Activated T-helper 1 cell treated with anti-CD3 and anti-CD28 coated beads, Interleukin-2, amount 50 U/mL, for 16 hours (primary cell): ENCODE measurements around the gene KCNN3.

Experiments
- DNase-seq, 2 donors: peaks; one replicate each; pipeline ENCODE4 v3.0.0-alpha.2; 2020; ENCODE audit warnings: low read depth in 1 of 2, low spot score in 1 of 2

Gene KCNN3

GRCh38 chr1:154774175-154774855 is 95.8 kb downstream of the KCNN3 start:
- no peak for DNase-seq

- no peak for DNase-seq
These were observed 96.5 kb downstream of the KCNN3 start for GRCh38 chr1:154773551-154773950.

- no peak for DNase-seq
These were observed 97.2 kb downstream of the KCNN3 start for GRCh38 chr1:154772606-154773506.

GRCh38 chr1:154772056-154772455 is 98.0 kb downstream of the KCNN3 start:
- no peak for DNase-seq

- DNase-seq: no peak
These were observed 99.0 kb downstream of the KCNN3 start for GRCh38 chr1:154770897-154771594.

- DNase-seq: no peak
These were observed 100.7 kb downstream of the KCNN3 start for GRCh38 chr1:154769193-154769895.

GRCh38 chr1:154768456-154769125 is 101.5 kb downstream of the KCNN3 start:
- no peak for DNase-seq

- no peak for DNase-seq
These were observed 102.5 kb downstream of the KCNN3 start for GRCh38 chr1:154767315-154768240.

GRCh38 chr1:154765970-154766369 is 104.1 kb downstream of the KCNN3 start:
- no peak for DNase-seq

- no peak for DNase-seq
These were observed 105.3 kb downstream of the KCNN3 start for GRCh38 chr1:154764773-154765172.

- no peak for DNase-seq
These were observed 105.9 kb downstream of the KCNN3 start for GRCh38 chr1:154764181-154764580.

- peak; percentile 77 to 80 for DNase-seq
These were observed 109.6 kb downstream of the KCNN3 start for GRCh38 chr1:154760469-154760933.

GRCh38 chr1:154759793-154760192 is 110.3 kb downstream of the KCNN3 start:
- no peak for DNase-seq

GRCh38 chr1:154759196-154759595 is 110.9 kb downstream of the KCNN3 start:
- DNase-seq: peak in 1 of 2 donors; percentile 29

- DNase-seq: no peak
These were observed 111.7 kb downstream of the KCNN3 start for GRCh38 chr1:154758346-154758745.

- DNase-seq: no peak
These were observed 113.1 kb downstream of the KCNN3 start for GRCh38 chr1:154756793-154757548.

- no peak for DNase-seq
These were observed 114.0 kb downstream of the KCNN3 start for GRCh38 chr1:154755858-154756730.

- no peak for DNase-seq
These were observed 116.7 kb downstream of the KCNN3 start for GRCh38 chr1:154753426-154753825.
